Measurements from ENCODE around the gene OS9.

OS9 gene

DNA sequence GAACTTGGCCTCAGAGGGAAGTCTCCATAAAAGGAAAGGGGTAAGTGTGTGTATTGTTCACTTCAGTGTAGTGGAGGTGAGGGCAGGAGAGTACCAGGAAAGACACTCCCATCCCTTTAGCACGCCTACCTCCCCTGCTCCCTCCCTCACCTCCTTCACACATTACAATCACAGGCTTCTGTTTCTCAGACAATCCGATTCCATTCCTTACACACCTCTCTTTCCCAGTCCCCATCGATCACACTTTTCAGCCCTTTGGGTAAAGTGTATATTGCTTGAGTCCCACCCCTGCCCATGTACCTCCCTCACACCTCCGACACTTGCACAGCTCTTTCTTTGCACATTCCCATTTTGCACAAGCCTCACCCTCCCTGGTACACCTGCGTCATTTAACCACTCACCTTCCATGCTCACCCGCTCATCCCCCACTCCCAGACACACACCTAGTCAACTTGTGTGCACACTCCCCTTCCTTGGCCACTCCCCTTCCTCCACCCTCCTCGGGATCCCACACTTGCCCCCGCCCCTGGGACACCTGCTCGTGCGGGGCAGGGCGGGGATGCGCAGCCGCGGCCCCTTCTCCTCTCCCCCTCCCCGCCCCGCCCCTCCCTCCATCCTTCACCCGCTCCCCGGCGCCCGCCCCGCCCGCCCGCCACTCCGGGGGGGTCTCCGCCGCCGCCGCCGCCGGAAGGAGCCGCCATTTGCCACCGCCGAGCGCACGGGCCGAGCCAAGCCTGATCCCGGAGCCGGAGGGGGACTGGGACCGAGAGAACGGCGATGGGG, 60.7 kb downstream of the OS9 start, which contains the start of gene MARCHF9:
TSS of gene MARCHF9 (plus strand) at position 693 of the 783 bp plus-strand sequence. CDS start 426 bp downstream, outside the sequence.
- peak; percentile 79 for DNase-seq (ENCODE audit: low spot score)

DNA sequence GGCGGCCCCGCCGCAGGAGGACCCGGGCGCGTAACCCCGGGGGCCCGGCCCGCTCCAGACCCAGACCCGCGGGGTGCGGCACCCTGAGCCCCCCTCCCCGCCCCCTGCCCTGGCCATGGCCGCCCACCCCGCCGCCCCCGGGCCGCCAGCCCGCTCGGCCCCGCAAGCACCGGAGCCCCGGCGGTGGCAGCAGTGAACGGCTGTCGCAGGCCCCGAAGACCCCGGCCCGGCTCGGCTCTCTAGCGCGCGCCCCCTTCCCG, 61.2 kb downstream of the OS9 start:
- DNase-seq (ENCODE audit: low spot score), result no peak

DNA sequence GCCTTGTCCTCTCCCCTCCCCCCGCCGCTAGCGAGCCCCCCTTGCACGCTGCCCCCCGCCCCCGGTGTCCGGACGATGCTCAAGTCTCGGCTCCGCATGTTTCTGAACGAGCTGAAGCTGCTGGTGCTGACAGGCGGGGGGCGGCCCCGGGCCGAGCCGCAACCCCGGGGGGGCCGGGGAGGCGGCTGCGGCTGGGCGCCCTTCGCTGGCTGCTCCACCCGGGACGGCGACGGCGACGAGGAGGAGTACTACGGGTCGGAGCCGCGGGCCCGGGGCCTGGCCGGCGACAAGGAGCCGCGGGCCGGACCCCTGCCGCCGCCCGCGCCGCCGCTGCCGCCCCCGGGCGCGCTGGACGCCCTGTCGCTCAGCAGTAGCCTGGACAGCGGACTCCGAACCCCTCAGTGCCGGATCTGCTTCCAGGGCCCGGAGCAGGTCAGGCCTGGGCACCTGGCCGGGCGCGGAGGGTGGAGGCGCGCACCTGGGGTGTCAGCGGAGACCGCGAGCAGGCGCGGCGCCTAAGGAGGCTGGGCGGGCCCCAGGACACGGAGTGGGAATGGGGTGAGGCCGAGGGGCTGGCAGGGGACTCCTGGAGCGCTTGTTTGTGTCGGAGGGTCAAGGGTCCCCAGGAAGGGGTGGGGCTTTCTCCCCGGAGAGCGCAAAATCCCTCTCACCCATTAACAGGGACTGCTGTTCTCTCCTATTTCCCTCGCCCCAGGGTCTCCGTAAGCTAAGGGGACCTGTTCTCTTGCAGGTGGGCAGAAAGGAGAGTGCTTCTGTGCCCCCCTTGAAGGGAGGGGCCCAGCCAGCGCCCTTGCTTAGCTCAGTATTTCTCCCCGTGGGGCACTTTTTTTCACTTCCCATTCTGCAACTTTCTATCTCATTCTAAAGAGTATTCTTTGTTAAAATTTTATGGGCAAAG, 61.8 kb downstream of the OS9 start:
- DNase-seq (ENCODE audit: low spot score), result peak; percentile 73

DNA sequence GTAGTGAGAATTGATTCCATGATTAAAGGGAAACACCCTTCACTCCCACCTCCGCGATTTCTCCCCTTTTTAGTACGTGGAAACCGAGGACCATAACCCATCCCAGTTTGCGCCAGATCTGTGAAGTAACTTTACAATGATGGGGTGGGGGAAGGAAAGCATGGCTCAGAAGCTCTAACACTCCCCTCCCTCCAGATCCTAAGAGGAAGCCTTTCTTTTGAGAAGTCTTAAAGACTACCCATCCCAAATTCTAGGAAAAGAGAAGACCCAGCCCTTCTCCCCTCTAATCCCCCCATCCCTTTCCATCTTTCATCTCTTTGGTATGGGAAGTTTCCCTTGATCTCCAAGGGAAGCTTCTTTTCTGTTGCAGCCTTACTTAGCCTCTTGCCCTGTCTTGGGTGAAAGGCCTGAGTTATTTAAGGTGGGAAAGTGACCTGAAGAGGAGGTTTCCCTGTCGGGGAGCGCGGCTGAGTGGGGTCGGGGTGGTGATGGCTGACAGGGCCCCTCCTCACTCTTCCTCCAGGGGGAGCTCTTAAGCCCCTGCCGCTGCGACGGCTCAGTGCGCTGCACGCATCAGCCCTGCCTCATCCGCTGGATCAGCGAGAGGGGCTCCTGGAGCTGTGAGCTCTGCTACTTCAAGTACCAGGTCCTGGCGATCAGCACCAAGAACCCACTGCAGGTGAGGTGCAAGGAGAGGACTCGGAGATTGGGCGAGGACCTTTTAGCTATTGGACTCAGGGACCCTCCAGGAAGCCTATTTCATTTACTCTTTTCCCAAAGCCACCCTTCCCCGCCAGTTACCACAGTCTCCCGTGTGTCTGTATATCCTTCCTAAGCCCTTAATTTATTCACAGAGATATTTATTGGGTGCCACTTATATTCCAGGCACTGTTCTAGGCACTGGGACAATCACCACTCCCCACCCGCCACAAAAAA, 62.7 kb downstream of the OS9 start:
- DNase-seq (ENCODE audit: low spot score), result peak; percentile 87

DNA sequence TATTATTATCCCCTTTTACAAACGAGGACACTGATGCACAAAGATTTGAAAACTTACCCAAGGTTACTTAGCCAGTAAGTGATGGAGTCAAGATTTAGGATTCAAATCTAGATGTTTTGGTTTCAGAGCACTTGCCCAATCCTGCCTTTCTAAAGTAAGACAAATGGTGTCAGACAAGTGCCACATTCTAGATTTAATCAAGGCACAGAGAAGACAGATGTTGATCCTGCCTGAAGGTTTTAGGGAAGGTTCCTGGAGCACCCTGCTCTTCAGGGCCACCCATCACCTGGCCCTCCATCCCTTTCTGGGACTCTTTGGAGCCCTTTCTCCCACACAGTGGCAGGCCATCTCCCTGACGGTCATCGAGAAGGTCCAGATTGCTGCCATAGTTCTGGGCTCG, 63.8 kb downstream of the OS9 start:
- no peak for DNase-seq (ENCODE audit: low spot score)

DNA sequence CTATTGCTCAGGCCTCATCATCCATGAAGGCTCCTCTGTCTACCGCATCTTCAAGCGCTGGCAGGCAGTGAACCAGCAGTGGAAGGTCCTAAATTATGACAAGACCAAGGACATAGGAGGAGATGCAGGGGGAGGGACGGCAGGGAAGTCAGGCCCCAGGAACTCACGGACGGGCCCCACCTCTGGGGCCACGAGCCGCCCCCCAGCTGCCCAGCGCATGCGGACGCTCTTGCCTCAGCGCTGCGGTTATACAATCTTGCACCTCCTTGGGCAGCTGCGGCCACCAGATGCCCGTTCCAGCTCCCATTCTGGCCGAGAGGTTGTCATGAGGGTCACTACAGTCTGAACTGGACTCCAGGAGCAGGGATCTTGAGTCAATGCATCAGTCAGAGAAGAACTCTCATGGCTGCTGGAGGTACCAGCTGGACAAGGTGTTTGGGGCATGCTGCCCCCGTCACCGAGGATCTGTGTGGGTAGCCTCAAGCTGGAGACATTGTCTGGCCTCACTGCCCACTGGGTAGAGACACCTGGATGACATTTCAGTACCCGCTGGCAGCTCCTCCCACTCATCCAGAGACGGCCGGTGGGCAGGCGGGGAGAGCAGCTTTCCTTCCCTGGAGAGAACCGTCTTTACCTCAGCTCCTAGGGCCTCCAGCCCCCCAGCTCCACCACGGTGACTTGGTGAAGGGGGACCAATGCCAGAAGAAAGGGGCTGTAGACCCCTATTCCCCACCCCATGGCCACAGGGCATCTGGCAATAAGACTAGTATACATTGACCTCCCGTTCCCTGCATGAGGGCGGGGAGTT, 64.8 kb downstream of the OS9 start:
- no peak for DNase-seq (ENCODE audit: low spot score)

DNA sequence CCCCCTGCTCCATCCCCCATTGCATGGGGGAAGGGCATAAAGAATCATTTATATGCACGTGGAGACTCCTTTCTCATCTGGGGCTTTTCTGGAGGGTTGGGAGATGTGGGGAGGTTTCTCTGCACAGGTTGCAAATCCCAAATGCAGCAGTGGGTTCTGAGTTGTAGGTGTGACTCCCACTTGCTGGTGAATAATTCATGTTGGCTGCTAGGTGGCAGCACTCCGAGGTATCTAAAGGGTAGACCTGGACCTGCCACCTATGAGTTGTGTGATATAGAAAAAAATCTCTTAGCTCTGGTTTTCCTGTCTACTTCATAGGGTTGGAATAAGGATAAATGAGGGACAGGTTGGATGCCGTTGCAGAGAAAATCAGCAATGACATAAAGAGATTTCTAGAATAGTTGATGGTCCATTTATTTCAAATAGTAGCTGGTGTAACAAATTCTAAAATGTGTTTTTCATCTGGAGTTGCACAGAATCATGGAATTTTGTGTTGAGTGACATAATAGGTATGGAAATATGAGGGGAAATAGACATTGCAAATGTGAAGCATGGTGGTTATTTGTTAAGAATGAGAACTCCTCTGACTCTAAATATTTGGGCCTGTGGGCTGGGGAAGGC, 65.5 kb downstream of the OS9 start:
- no peak for DNase-seq (ENCODE audit: low spot score)

DNA sequence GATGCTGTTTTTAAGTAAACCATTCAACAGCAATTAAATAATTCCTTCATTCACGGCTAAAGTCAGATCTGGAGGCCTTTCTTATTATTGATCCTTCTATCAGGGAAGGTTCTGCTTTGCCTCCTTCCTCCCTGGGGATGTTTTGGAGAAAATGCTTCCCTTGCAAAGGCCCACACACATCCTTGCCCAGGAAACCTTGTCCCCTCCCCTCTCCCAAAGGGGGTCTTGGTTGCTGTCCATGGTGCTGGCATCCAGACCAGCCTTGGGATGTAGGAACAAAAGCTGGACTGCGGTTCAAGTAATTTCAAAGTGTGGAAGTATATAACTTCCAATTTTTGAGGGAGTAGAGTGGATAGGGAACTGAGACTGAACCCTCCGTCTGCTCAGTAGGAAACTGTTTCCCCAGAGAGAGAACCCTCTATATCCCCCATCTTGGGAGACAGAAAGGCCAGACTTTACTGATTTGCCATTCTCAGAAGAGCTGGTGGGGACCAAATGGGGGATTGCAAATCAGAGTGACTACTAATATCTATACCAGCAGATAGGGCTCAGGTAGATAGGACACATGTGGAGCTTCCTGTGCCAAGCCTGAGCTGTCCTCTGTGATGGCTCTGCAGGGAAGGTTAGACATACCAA, 66.5 kb downstream of the OS9 start:
- DNase-seq (ENCODE audit: low spot score), result peak; percentile 80

DNA sequence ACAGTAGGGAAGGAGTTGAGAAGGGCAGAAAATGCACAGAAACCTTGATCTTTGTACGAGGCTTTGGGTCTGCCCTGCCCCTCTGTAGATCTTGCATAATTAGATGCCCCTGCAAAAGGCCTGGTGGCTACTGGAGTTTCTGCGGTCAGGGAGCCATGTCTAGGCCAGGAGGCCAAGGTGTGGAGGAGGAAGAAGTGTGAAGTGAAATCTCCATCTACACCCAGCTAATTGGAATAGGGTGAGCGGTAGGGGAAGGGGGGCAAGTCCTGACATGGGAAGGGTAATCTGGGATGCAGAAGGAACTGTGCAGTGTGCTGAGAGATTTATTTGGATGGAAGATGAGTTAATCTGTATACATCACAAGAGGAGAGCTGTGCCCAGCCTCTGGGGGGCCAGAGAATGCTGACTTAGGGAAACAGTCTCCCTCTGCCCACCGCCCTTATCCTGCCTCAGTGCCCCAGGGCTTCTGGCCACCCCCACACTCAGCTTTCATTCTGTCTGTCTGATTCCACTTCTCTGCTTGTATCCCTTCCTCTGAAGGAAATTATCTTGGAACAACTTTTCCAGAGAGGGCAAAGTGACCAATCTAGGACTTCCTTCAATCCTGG, 67.6 kb downstream of the OS9 start:
- peak; percentile 29 for DNase-seq (ENCODE audit: low spot score)

DNA sequence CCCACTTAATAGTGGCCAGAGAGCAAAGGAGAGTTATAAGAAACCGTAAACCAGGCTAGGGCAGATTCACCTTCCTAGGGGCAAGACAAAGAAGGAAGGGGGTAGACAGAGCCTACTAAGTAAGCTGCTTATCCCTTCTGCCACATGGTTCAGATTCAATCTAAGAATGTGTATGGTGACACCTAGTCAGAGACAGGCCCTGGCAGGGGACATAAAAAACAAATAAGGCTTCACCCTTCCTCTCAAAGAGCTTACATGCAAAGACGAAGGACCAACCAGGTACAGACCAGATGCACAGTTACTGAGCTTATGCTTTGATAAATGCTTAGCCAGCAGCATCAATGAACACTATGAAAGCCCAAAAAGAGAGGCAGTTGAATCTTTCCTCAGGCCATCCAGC, 68.5 kb downstream of the OS9 start:
- no peak for DNase-seq (ENCODE audit: low spot score)

DNA sequence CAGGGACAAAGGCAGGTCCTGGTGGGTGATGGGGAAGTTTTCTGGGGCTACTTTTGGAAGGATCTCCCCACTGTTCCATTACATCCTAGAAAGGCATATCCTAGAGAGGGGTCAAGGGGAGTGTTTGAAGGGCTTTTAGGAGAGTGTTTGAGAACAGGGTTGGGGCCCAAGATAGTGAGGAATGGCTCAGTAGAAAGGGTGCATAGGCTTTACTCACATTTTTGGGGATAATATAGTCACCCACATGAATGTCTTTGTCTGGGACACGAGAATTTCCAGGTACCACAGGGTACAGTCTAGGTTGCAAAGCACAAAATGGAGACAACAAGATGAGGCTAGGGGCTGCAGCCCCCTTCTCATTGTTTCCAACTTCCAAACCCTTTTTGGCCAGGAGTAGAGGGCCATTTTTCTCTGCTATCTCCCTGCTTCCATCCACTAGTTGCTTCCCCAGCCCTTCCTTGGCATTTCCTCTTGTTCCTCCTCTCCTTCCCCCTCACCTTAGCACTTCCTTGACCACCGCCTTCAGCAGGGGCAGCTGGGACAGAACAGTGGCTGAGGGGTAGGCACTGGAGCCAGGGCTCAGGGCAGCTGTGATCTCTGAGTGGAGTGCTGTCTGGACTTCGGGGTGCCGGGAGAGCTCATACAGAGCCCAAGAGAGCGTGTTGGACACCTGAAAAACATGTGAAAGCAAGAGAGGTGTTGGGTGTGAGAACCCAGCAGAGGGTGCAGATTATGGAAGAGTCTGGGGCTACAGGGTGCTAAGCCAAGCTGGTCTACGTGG, 70.1 kb downstream of the OS9 start:
- no peak for DNase-seq (ENCODE audit: low spot score)

DNA sequence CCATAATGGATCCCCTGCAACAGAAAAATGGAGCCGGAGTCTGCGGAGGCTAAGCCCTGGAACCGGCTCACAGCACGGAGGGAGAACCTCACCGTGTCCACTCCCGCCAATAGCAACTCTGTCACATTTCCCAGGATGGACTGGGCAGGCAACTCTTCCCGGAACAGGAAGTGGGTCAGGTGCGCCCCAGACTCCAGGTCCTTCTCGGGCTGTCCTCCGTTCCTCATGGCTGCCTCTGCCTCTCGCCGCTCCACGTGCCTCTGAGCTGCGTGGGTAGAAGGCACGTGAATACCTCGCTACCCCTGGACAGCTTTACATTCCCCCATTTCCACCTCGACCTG, 70.7 kb downstream of the OS9 start:
- DNase-seq (ENCODE audit: low spot score), result no peak

DNA sequence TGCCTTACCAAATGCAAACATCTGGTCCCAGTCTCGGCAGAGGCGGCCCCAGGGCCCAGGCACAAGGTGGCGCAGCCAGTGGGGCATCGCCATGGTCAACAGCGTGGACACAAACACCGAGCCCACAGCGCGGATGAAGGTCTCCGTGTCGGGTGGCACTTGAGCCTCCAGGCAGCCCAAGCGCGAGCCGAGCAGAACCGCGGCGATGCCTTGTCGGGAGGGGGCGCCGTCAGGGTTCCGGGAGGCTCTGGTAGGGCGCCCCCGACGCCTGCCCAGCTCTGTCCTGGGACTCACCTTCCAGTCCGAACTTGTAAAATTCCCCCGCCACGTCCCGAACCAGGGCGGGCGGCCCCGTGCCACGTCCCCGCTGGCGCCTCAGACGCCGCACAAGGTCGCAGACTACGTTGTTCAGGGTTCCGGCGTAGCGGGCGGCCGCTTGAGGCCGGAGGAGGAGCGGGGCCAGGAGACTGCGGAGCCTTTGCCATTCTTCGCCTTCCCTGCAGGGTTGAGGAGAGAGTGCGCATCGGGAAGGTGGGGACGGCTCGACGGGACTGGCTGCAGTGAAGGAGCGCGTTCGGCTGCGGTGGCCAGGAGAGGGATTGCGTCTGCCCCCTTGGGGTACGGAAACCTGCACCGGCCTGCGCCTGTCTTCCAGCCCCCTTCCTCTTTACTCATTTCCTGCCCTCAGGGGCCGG, 71.2 kb downstream of the OS9 start:
- DNase-seq (ENCODE audit: low spot score), result peak; percentile 80

DNA sequence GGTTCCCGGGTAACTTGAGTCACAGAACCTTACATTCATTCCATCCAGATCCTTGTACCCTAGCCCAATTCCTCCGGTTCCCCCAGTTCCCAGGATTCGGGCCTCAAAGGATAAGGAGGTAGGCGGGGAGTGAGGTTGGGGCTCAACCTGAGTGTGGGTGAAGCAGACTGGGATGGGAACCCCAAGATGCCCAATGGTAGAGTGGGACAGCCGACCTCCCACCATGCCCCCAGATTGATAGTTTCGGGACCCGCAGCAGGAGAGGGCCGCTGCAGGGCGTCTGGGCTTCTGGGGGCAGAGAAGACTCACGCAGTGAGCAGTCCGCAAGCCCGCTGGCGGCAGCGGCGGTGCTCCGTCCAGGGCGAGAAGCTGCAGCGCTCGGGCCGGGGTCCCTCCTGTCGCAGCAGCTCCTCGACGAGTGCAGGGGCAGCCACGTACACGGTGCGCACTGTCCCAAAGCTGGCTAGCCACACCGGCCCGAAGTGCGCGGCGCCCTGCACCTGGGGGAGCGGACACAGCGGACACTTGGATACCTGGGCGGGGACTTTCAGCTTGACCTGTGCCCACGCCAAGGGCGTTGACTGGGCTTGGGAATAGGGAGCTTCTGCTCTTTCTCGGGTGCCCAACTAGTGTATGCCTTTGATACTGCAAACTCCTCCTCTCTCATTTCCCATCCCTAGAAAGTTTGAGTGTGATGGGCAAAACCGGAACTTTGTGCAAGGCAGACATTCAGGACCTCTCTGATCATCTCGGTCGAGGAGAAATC, 71.9 kb downstream of the OS9 start:
- no peak for DNase-seq (ENCODE audit: low spot score)

DNA sequence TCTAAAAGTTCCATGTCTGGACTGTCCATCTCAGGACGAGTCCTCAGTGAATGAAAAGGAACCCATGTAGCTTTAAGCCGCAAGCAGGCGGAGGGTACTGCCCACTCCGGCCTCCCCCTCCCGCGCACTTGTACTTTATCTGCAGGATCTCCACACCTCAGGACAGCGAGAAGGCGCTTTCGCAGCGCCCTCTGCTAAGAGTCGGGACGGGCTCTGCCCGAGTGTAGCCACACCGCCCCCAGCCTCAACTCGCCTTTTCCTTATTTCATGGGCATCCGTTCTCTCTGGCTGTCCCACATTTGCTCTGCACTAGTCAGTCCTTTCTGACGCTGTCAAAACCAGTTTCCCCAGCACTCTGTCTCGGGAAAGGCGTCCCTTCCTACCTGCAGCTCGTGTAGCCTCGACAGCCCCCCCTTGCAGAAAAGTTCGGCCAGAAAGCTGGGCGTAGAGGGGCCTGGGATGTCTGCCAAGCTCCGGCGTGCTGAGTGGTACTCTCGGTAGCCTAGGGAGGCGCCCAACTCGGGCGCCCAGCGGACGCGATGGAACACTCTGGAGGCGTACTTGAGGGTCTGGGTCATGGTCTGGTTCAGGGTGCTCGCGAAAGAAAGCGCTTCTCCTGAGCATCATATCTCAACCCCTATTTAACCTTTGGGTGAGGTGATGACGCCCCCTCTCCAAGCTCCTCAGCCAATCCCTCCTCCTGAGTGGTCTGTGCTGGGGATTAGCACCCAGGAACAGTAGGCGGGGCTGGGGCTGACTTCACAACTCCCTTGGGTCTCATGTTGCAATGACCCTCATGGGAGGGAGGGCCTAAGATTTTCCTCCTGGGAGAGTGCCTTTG, 72.8 kb downstream of the OS9 start, which contains the start of gene CYP27B1:
TSS of gene CYP27B1 (minus strand) at position 615 of the 841 bp plus-strand sequence. CDS start at position 578, 37 bp downstream.
- peak; percentile 79 for DNase-seq (ENCODE audit: low spot score)

DNA sequence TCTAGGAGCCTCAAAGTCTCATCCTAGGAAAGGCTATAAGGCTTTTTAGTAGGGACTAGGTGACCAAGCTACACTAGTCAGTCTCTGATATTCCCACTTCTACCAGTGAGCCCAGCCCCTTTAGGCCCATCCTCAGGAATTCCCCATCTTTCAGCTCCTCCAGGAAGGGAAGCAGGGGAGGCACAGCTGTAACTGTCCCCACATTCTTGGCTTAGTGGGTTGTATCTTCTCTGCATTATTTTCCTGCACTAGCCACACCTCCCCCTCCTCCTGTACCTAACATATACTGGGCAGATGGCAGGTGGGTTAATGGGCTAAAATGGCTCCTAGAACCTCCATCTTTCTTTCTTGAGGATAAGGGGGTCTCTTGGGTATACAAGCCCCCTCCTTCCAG, 73.4 kb downstream of the OS9 start:
- DNase-seq (ENCODE audit: low spot score), result no peak

DNA sequence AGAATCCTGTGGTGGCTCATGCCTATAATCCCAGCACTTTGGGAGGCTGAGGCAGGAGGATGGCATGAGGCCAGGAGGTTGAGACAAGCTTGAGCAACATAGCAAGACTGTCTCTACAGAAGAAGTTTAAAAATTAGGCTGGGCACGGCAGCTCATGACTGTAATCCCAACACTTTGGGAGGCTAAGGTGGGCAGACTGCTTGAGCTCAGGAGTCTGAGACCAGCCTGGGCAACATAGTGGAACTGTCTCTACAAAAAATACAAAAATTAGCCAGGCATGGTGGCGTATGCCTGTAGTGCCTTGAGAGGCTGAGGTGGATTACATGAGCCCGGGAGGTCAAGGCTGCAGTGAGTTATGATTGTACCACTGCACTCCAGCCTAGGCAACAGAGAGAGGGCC, 73.9 kb downstream of the OS9 start:
- DNase-seq (ENCODE audit: low spot score), result no peak
